Measurements from ENCODE around the gene ACOT7.

The ACOT7 gene

GRCh38 chr1:6424619-6425593 lies 31.3 kb upstream of the ACOT7 start, which contains the start of gene ESPN:
ESPN (plus strand) TSS chr1:6424776; CDS start chr1:6424956, 180 bp downstream.
- in situ Hi-C loops (cut with HindIII; ENCODE audit: low sequenced_read_pairs): no loop called here

GRCh38 chr1:6424000-6424565 lies 30.5 kb upstream of the ACOT7 start:
- in situ Hi-C loops (cut with HindIII; ENCODE audit: low sequenced_read_pairs): no loop called here

GRCh38 chr1:6423321-6423999 lies 29.9 kb upstream of the ACOT7 start:
- in situ Hi-C loops (cut with HindIII; ENCODE audit: low sequenced_read_pairs): no loop called here

- in situ Hi-C loops (cut with HindIII; ENCODE audit: low sequenced_read_pairs): no loop called here
These were observed 27.7 kb upstream of the ACOT7 start for GRCh38 chr1:6421266-6421665.

GRCh38 chr1:6420454-6421042 lies 27.0 kb upstream of the ACOT7 start:
- in situ Hi-C loops (cut with HindIII; ENCODE audit: low sequenced_read_pairs): no loop called here

GRCh38 chr1:6419804-6420453 lies 26.4 kb upstream of the ACOT7 start, which contains the start of gene HES2:
HES2 (minus strand) TSS chr1:6419919; CDS start chr1:6419820, 99 bp downstream.
- in situ Hi-C loops (cut with HindIII; ENCODE audit: low sequenced_read_pairs): no loop called here

GRCh38 chr1:6419397-6419803 lies 25.8 kb upstream of the ACOT7 start:
- in situ Hi-C loops (cut with HindIII; ENCODE audit: low sequenced_read_pairs): no loop called here

GRCh38 chr1:6418668-6419396 lies 25.3 kb upstream of the ACOT7 start:
- in situ Hi-C loops (cut with HindIII; ENCODE audit: low sequenced_read_pairs): no loop called here

- in situ Hi-C loops (cut with HindIII; ENCODE audit: low sequenced_read_pairs): no loop called here
These were observed 24.5 kb upstream of the ACOT7 start for GRCh38 chr1:6417961-6418667.

- in situ Hi-C loops (cut with HindIII; ENCODE audit: low sequenced_read_pairs): no loop called here
These were observed 23.3 kb upstream of the ACOT7 start for GRCh38 chr1:6416906-6417305.

GRCh38 chr1:6416295-6416656 lies 22.7 kb upstream of the ACOT7 start:
- in situ Hi-C loops (cut with HindIII; ENCODE audit: low sequenced_read_pairs): no loop called here

- in situ Hi-C loops (cut with HindIII; ENCODE audit: low sequenced_read_pairs): no loop called here
These were observed 21.5 kb upstream of the ACOT7 start for GRCh38 chr1:6414881-6415626.

- in situ Hi-C loops (cut with HindIII; ENCODE audit: low sequenced_read_pairs): no loop called here
These were observed 20.9 kb upstream of the ACOT7 start for GRCh38 chr1:6414443-6414844.

GRCh38 chr1:6412896-6413295 lies 19.3 kb upstream of the ACOT7 start:
- in situ Hi-C loops (cut with HindIII; ENCODE audit: low sequenced_read_pairs): no loop called here

- in situ Hi-C loops (cut with HindIII; ENCODE audit: low sequenced_read_pairs): no loop called here
These were observed 16.8 kb upstream of the ACOT7 start for GRCh38 chr1:6410248-6410893.

- in situ Hi-C loops (cut with HindIII; ENCODE audit: low sequenced_read_pairs): no loop called here
These were observed 16.2 kb upstream of the ACOT7 start for GRCh38 chr1:6409733-6410132.

- in situ Hi-C loops (cut with HindIII; ENCODE audit: low sequenced_read_pairs): no loop called here
These were observed 15.5 kb upstream of the ACOT7 start for GRCh38 chr1:6409053-6409452.

- in situ Hi-C loops (cut with HindIII; ENCODE audit: low sequenced_read_pairs): no loop called here
These were observed 14.5 kb upstream of the ACOT7 start for GRCh38 chr1:6408023-6408422.

Data from DLD1 (cell line).